ENCODE data around the gene MIDN. TPM values are rescaled to one million over a fixed set of nuclear protein-coding genes. Genes with fewer than 3 reads are reported as not detected.

MIDN gene
- total RNA-seq, 1 experiment from 2014 or later = 118 TPM

GRCh38 chr19:1216756-1217155, 31.6 kb upstream of the MIDN start:
- H3K27me3 ChIP-seq (ENCODE audit: control insufficient read depth, insufficient read depth, low read length) = no peaks in the 10 kb centered on the region
- ATAC-seq (no peak), DNase-seq (ENCODE audit: low read depth, low spot score) (no peak)
- ChIA-PET CTCF (no interaction called here), POLR2A (no interaction called here)
- peak overlapping the region; percentile 45; the same call in 1 of the 2 replicates for H3K27ac ChIP-seq (ENCODE audit: low read length)
- no peaks in the 10 kb centered on the region for H3K36me3 ChIP-seq (ENCODE audit: control insufficient read depth, insufficient read depth, low read length)
- in situ Hi-C loops (cut with HindIII; ENCODE audit: low pct_unique_long_range_greater_than_20kb, low sequenced_read_pairs) = no loop called here
- H3K4me1 ChIP-seq (ENCODE audit: control insufficient read depth, insufficient read depth, low read length) = peaks cover 44% of the 10 kb centered on the region
- no peaks in the 10 kb centered on the region for H3K9me3 ChIP-seq (ENCODE audit: control insufficient read depth, insufficient read depth, low read depth, low read length)
- H3K4me3 ChIP-seq (ENCODE audit: low read depth in 2 of 2, low read length in 2 of 2) = no peak overlapping the region
- intact Hi-C loops (cut with micrococcal nuclease; ENCODE audit: unreplicated experiment) = no loop called here
- TF ChIP-seq CTCF (IDR thresholded peaks at IDR 0.05) (no peak), POLR2AphosphoS5 (IDR thresholded peaks at IDR 0.05; ENCODE audit: low read depth, low read length) (no peak), TCF7L2 (IDR thresholded peaks at IDR 0.05; ENCODE audit: low read depth, low read length) (no peak), SIN3A (IDR thresholded peaks at IDR 0.05; ENCODE audit: borderline replicate concordance, insufficient read depth, low read depth, low read length) (no peak), REST (IDR thresholded peaks at IDR 0.05; ENCODE audit: insufficient read depth in 1 of 2, low read depth in 2 of 2, low read length in 1 of 2) (no peak)
- BruUV-seq (replicated peaks) = no TSS peak

GRCh38 chr19:1217366-1217765, 31.0 kb upstream of the MIDN start:
- Histone ChIP-seq H3K27me3 (ENCODE audit: control insufficient read depth, insufficient read depth, low read length) (no peaks in the 10 kb centered on the region), H3K4me3 (ENCODE audit: low read depth in 2 of 2, low read length in 2 of 2) (no peak overlapping the region), H3K4me1 (ENCODE audit: control insufficient read depth, insufficient read depth, low read length) (peaks cover 39% of the 10 kb centered on the region), H3K36me3 (ENCODE audit: control insufficient read depth, insufficient read depth, low read length) (no peaks in the 10 kb centered on the region), H3K9me3 (ENCODE audit: control insufficient read depth, insufficient read depth, low read depth, low read length) (no peaks in the 10 kb centered on the region), H3K27ac (ENCODE audit: low read length) (no peak overlapping the region; the same call in 1 of the 2 replicates)
- DNase-seq (ENCODE audit: low read depth, low spot score) (no peak), ATAC-seq (no peak)
- CTCF ChIA-PET = no interaction called here
- in situ Hi-C loops (cut with HindIII; ENCODE audit: low pct_unique_long_range_greater_than_20kb, low sequenced_read_pairs) = no loop called here
- TF ChIP-seq TCF7L2 (IDR thresholded peaks at IDR 0.05; ENCODE audit: low read depth, low read length) (no peak), SIN3A (IDR thresholded peaks at IDR 0.05; ENCODE audit: borderline replicate concordance, insufficient read depth, low read depth, low read length) (no peak), POLR2AphosphoS5 (IDR thresholded peaks at IDR 0.05; ENCODE audit: low read depth, low read length) (no peak), REST (IDR thresholded peaks at IDR 0.05; ENCODE audit: insufficient read depth in 1 of 2, low read depth in 2 of 2, low read length in 1 of 2) (no peak), CTCF (IDR thresholded peaks at IDR 0.05) (no peak)
- intact Hi-C loops (cut with micrococcal nuclease; ENCODE audit: unreplicated experiment) = no loop called here
- POLR2A ChIA-PET = no interaction called here
- no TSS peak for BruUV-seq (replicated peaks)

All from Panc1 (cell line).